Activated naive CD4-positive, alpha-beta T cell treated with anti-CD3 and anti-CD28 coated beads, Interleukin-2, amount 50 U/mL, for 72 hours (primary cell): ENCODE results near the gene PPIF. TPM values are rescaled to one million over a fixed set of nuclear protein-coding genes. Genes with fewer than 3 reads are reported as not detected.

Source experiments
- ATAC-seq, 2 donors: fragments of 150-1000 bp; cut with Tn5 transposase; 2 replicates each; pipeline ENCODE4 v1.10.0; 2021; ENCODE audit warnings: mild to moderate bottlenecking in 2 of 2, moderate library complexity in 2 of 2
- DNase-seq, 2 donors: peaks; one replicate each; pipeline ENCODE4 v3.0.0; 2021 to 2022; ENCODE audit warnings: low spot score in 2 of 2
- H3K27ac Mint-ChIP-seq, 2 donors: one replicate each; pipeline ENCODE4 v1.8.0; 2022; ENCODE audit warnings: mild to moderate bottlenecking in 2 of 2, mixed read lengths in 2 of 2
- H3K36me3 Mint-ChIP-seq, 2 donors: one replicate each; pipeline ENCODE4 v1.8.0; 2022; ENCODE audit warnings: mixed read lengths in 2 of 2
- H3K9me3 Mint-ChIP-seq, 2 donors: one replicate each; pipeline ENCODE4 v1.8.0; 2022; ENCODE audit warnings: mixed read lengths in 2 of 2
- total RNA-seq, 2 donors: library from RNA; stranded (reverse); gene quantifications; one replicate each; pipeline ENCODE4 v1.2.3, GENCODE V29; 2022

Gene PPIF
- total RNA-seq, 2 donors from 2014 or later: 60.2 to 144 TPM

- DNase-seq (no peak), ATAC-seq (no peak)
- Mint-ChIP-seq H3K27ac (no peak overlapping the region), H3K9me3 (no peaks in the 10 kb centered on the region), H3K36me3 (no peaks in the 10 kb centered on the region)
Measured at GRCh38 chr10:79393221-79393923, 46.1 kb downstream of the PPIF start.

DNA sequence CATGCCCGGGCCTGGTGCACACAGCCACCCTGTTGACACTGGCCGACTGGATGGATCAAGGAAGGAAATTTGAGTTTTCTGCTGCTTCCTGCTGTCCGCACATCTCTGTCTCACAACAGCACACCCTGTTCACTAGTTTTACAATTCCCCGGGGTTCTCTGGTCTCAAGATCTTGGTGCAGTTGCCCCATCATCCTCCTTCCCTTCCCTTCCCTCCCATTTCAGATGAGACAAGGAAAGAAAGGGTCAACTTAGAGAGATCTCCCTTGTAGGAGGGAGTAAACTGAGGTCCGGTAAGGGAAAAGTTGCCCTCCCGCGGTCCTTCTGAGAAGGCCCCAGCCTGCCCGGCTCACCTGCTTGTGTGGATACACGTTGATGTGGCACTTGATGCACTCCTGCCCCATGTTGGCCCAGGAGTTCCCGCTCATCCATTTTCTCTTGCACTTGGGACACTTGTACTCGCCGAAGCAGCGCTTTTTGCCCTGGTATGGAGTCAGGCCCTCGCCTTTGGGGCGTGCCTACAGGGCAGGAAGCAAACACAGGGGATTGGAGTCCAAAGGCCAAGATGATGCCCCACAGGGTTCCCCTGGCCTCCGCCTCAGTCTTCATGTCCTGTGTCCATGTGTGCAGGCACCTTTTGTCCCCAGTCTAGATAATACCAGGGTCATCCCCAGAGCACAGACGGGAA lies 46.8 kb downstream of the PPIF start:
- Mint-ChIP-seq H3K27ac (no peak overlapping the region), H3K9me3 (no peaks in the 10 kb centered on the region), H3K36me3 (no peaks in the 10 kb centered on the region)
- DNase-seq (no peak), ATAC-seq (no peak)

DNA sequence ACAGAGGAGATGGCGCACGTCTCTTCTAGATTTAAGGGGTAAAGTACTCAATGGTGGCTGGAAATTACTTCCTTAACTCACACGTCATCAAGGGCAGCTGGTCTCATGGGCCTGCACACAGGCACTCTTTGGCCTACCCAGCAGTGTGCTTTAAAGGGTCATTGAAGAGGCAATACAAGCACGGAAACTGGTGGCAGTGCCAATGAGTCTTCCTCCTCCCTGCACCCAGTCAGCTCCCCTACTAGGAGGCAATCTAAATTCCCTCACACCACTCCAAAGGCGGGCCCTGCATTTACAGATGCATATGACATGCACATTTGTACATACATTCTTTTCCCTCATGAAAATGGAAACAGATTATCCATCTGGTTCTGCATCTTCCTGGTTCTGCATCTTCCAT lies 47.4 kb downstream of the PPIF start:
- H3K27ac Mint-ChIP-seq: no peak overlapping the region
- no peak for ATAC-seq
- no peaks in the 10 kb centered on the region for H3K9me3 Mint-ChIP-seq
- H3K36me3 Mint-ChIP-seq: no peaks in the 10 kb centered on the region
- DNase-seq: no peak

DNA sequence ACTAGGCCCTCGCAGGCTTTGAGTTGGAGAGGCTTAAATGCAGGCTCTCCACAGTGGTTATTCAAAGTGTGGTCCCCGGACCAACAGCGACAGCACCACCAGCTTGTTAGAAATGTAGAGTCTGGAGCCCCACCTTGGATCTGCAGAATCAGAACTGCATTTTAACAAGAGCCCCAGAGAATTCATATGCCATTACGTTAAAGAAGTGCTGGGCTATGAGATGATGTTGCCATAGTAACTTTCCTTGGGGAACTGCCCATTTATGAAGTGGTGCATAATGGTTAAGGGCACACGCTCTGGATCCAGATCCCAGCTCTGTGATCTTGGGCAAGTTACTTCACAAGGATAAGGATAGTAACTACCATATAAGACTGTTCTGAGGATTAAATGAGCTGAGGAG lies 49.3 kb downstream of the PPIF start:
- H3K9me3 Mint-ChIP-seq: no peaks in the 10 kb centered on the region
- H3K27ac Mint-ChIP-seq: no peak overlapping the region
- no peak for ATAC-seq
- no peaks in the 10 kb centered on the region for H3K36me3 Mint-ChIP-seq
- no peak for DNase-seq

- no peaks in the 10 kb centered on the region for H3K36me3 Mint-ChIP-seq
- no peak for DNase-seq
- H3K27ac Mint-ChIP-seq: no peak overlapping the region
- ATAC-seq: no peak
- no peaks in the 10 kb centered on the region for H3K9me3 Mint-ChIP-seq
Measured at GRCh38 chr10:79397051-79397450, 49.8 kb downstream of the PPIF start.

GRCh38 chr10:79397575-79398303 lies 50.5 kb downstream of the PPIF start:
- no peak for ATAC-seq
- Mint-ChIP-seq H3K27ac (no peak overlapping the region), H3K36me3 (no peaks in the 10 kb centered on the region), H3K9me3 (no peaks in the 10 kb centered on the region)
- DNase-seq: no peak

DNA sequence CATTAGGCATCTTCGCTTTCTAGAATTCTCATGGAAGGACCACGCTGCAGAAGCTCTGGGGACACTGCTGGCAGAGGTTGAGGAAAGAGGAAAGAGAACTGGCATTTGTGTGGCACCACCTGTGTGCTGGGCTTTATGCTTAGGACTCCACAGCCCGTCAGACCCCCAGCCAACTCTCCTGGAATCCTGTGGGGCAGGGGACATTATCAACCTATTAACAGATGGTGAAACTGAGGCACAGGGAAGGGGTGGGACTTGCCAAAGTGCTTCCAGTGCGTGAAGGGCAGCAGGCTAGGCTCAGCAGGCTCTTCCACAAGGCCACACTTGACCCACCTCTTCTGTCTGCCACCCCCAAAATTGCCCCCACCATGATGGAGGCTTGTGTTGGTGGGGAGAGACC lies 51.4 kb downstream of the PPIF start:
- Mint-ChIP-seq H3K27ac (no peak overlapping the region), H3K9me3 (no peaks in the 10 kb centered on the region), H3K36me3 (no peaks in the 10 kb centered on the region)
- DNase-seq (no peak), ATAC-seq (no peak)

DNA sequence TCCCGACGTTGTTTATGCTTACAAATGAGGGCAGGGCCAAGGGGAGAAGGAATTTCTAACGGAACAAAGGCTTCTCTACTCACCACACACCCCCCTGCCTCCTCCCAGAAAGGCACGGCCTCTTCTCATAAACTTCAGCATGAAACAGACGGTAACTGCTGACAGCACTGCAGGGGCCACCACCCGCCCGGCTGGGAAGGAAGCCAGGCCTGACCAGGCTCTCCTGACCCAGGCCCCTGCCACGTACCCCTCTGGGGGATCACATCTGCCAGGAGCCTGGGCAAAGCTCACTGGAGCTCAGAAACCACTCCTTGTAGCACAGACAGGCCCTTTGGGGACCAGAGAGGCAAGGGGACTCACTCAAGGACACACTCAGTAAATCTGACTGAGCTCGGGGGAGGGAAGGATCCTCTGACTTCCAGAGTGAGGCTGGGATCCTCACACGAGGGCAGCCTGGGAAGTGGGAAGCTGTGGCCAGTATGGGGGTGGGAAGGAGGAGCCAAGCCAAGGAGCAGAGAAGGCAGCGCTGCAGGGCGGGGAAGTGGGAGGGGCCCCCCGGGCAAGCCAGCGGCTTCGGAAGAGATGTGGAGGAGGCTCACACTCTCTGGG lies 52.1 kb downstream of the PPIF start:
- H3K27ac Mint-ChIP-seq: peak overlapping the region in 1 of 2 donors; percentile 53
- DNase-seq (no peak), ATAC-seq (peak in 1 of 2 donors; percentile 26)
- no peaks in the 10 kb centered on the region for H3K9me3 Mint-ChIP-seq
- no peaks in the 10 kb centered on the region for H3K36me3 Mint-ChIP-seq

- Mint-ChIP-seq H3K9me3 (no peaks in the 10 kb centered on the region), H3K36me3 (no peaks in the 10 kb centered on the region), H3K27ac (peak overlapping the region in 1 of 2 donors; percentile 53)
- DNase-seq: peak in 1 of 2 donors; percentile 82
- ATAC-seq: peak; percentile 64 to 87
Measured at GRCh38 chr10:79400146-79401004, 53.1 kb downstream of the PPIF start.

DNA sequence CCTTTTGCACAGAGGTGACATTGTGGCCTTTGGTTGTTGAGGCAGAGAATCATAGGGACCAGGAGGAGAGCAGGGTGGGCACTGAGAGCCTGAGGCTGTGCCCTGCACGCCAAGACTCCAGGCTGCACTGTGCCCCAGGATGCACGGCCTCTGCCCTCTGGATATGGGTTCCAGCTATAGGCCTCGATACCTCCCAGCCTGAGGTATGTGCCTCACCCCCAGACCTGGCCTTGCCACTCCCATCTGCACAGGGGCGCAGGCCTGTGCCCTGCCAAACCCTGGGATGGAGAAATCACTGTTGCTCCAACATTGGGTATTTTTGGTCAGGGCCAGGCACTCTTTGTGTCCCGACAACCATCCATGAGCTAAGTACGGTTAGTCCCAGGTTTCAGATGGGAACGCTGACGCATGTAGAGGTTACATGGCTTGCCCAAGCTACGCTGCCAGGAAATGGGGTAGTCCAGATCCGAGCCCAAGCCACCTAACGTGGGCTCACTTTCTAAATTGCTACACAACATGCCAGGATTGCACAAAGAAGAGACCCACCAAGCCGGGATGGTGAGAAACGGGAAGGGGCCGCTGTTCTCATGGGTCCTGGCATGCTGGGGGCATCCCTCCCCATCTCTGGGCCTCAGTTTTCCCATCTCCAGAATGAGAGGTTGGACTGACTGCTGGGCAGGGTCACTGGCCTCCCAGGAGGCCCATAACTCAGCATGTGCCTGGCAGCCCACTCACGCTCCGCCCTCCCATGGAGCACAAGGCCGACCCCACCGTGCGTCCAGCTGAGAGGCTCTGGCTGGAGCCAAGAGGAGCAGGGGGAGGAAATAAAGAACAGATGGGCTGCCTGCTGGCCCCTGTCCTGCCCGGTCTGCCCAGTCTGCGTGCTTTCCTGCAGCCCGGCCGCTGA lies 54.0 kb downstream of the PPIF start:
- Mint-ChIP-seq H3K9me3 (no peaks in the 10 kb centered on the region), H3K27ac (no peak overlapping the region), H3K36me3 (no peaks in the 10 kb centered on the region)
- DNase-seq (no peak), ATAC-seq (no peak)

DNA sequence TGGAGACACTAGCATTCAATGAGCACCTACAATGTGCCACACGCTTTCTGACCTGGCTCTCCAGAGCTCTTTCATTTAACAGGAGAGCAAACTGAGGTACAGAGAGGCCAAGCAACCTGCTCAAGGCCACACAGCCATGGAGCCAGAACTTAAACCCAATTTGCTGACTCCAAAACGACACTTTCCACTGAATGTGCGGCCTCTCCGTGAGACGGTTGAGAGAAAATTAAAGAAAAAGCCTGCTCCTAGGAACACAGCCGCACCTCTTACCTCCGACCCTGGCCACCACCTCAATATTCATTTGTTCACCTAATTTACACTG lies 55.3 kb downstream of the PPIF start:
- Mint-ChIP-seq H3K36me3 (no peaks in the 10 kb centered on the region), H3K9me3 (no peaks in the 10 kb centered on the region), H3K27ac (peak overlapping the region in 1 of 2 donors; percentile 82)
- no peak for ATAC-seq
- DNase-seq: no peak

DNA sequence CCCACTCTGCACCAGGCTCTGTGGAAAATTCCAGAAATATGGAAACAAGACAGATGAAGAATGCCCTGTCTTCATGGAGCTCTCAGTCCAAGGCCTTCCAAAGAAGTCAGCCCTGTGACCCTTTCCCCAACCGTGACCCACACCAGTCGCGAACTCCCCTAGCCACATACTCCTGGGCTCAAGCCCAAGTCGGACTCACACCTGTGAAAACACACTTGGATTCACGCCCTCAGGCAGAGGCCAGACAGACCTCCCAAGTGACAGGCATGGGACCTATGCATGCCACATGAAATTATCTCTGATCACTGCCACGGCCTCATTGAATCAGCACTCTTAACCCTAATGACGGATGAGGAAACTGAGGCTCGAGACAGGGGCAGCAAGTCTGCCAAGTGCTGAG lies 55.7 kb downstream of the PPIF start:
- Mint-ChIP-seq H3K36me3 (no peaks in the 10 kb centered on the region), H3K9me3 (no peaks in the 10 kb centered on the region), H3K27ac (peak overlapping the region in 1 of 2 donors; percentile 82)
- no peak for ATAC-seq
- DNase-seq: no peak

DNA sequence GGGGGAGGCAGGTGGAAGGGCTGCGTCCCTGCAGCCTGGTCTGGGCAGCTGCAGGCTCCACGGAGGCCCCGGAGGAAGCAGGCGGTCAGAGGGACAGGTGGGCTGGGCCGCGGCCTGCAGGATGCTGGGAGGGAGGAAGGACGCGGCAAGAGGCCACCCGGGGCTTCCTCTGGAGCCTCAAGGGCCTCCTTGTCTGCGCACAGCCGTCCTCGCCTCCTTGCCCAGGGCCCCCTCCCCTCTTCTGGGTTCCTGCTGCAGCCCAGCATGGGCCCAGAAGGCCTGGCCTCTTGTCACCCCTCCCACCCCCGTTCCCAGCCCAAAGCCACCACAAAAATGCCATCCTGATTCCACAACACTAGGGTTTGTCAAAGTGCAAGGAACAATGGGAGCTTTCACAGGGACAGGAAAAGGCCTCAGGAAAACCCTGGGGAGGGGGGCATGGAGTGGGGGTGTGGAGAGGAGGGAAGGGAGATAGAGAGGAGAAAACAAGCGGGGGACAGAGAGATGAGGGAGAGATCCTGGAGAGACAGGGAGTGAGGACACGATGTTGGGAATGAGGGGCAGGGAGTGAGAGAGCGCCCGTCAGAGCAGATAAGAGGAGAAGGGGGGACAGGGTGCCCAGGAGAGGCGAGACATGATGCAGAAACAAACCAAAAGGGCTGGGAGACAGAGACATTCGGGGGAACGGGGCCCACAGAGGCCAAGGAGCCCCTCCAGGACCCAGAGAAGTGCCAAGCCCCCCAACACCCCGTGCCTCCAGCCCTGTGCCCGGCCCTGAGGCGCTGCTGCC lies 56.4 kb downstream of the PPIF start:
- no peak overlapping the region for H3K27ac Mint-ChIP-seq
- no peaks in the 10 kb centered on the region for H3K36me3 Mint-ChIP-seq
- H3K9me3 Mint-ChIP-seq: no peaks in the 10 kb centered on the region
- ATAC-seq: no peak
- DNase-seq: no peak

- ATAC-seq: no peak
- Mint-ChIP-seq H3K27ac (no peak overlapping the region), H3K9me3 (no peaks in the 10 kb centered on the region), H3K36me3 (no peaks in the 10 kb centered on the region)
- no peak for DNase-seq
Measured at GRCh38 chr10:79404231-79404609, 57.0 kb downstream of the PPIF start.

- no peak overlapping the region for H3K27ac Mint-ChIP-seq
Measured at GRCh38 chr10:79404690-79405131, 57.4 kb downstream of the PPIF start.

More at GRCh38 chr10:79404690-79405131, 57.4 kb downstream of the PPIF start:
- H3K36me3 Mint-ChIP-seq: no peaks in the 10 kb centered on the region
- no peaks in the 10 kb centered on the region for H3K9me3 Mint-ChIP-seq
- ATAC-seq (no peak), DNase-seq (no peak)
